DND-41 (cell line): ENCODE results near the gene SMIM31.

ENCODE experiments used
- ATAC-seq: fragments of 200-7000 bp; cut with Tn5 transposase; 3 replicates; pipeline ENCODE4 v1.9.1; 2021; ENCODE audit warnings: low read depth; ENCODE audit not compliant: insufficient read depth
- DNase-seq: peaks from one replicate; pipeline ENCODE4 v3.0.0-alpha.2; 2020
- H2AFZ ChIP-seq: 2 replicates; pipeline ENCODE4 v1.6.0; 2012; ENCODE audit warnings: low read depth, low read length
- H3K27ac ChIP-seq: 2 replicates; pipeline ENCODE4 v1.5.1; 2012; ENCODE audit warnings: low read length, inconsistent platforms
- H3K27me3 ChIP-seq: fragments of 200-600 bp; sonication (generic); 2 replicates; pipeline ENCODE4 v1.6.0; 2012; ENCODE audit warnings: low read length, mild to moderate bottlenecking, inconsistent platforms; ENCODE audit not compliant: insufficient read depth, poor library complexity
- H3K36me3 ChIP-seq: 2 replicates; pipeline ENCODE4 v1.5.1; 2012; ENCODE audit warnings: low read length, inconsistent platforms; ENCODE audit not compliant: insufficient read depth
- H3K4me1 ChIP-seq: 2 replicates; pipeline ENCODE4 v1.5.1; 2012; ENCODE audit warnings: mild to moderate bottlenecking, low read length; ENCODE audit not compliant: insufficient read depth
- H3K4me2 ChIP-seq: 2 replicates; pipeline ENCODE4 v1.6.0; 2012; ENCODE audit warnings: mild to moderate bottlenecking, moderate library complexity, low read length, inconsistent platforms; ENCODE audit not compliant: insufficient read depth
- H3K4me3 ChIP-seq, 2 experiments: fragments of 200-600 bp in 1 of 2; shearing (Covaris generic) in 1 of 2; 2 replicates each; pipeline ENCODE4 v1.5.1; 2012 to 2016; ENCODE audit warnings: inconsistent platforms in 2 of 2, low read length in 2 of 2, mild to moderate bottlenecking in 2 of 2, low read depth in 1 of 2, moderate library complexity in 1 of 2
- H3K79me2 ChIP-seq: 2 replicates; pipeline ENCODE4 v1.6.0; 2012; ENCODE audit warnings: low read length, inconsistent platforms; ENCODE audit not compliant: insufficient read depth
- H3K9ac ChIP-seq: 2 replicates; pipeline ENCODE4 v1.6.0; 2012; ENCODE audit warnings: low read depth, mild to moderate bottlenecking, inconsistent platforms, low read length, moderate library complexity
- H3K9me3 ChIP-seq: 2 replicates; pipeline ENCODE4 v1.5.1; 2012; ENCODE audit warnings: low read length, moderate library complexity, mild to moderate bottlenecking, inconsistent platforms; ENCODE audit not compliant: insufficient read depth, severe bottlenecking
- H4K20me1 ChIP-seq: 2 replicates; pipeline ENCODE4 v1.6.0; 2012; ENCODE audit warnings: low read length; ENCODE audit not compliant: insufficient read depth
- EZH2 ChIP-seq: IDR thresholded peaks from 3 replicates; pipeline ENCODE4 v1.6.1; 2012; ENCODE audit warnings: borderline replicate concordance, low read depth, mild to moderate bottlenecking, moderate library complexity, low read length, inconsistent platforms; ENCODE audit not compliant: severe bottlenecking
- TF ChIP-seq, protein P1 (sequence below): IDR thresholded peaks from 2 replicates; pipeline ENCODE4 v1.5.1; 2012; ENCODE audit warnings: borderline replicate concordance, low read length, moderate library complexity, mild to moderate bottlenecking; ENCODE audit not compliant: poor library complexity, severe bottlenecking; ENCODE audit errors: extremely low read depth

SMIM31 gene

DNA sequence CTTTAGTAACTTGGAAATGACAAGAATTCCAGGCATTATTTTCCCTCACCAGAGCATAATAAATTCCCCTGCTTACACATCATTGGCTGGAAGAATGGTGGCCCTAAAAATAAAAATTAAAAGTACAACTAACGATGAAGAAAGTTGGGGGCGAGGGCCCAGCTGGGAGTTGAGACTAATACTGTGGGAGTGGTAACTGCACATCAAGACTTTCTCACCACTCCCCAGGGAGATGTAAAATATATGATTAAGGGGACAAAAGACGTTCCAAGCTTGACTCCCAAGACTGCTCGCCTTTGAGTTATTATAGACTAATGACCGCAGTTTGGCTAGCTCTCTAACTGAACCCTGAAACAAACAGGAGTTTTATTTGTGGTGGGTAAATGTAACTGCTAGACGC, 30.0 kb downstream of the SMIM31 start:
- no peaks in the 10 kb centered on the region for H4K20me1 ChIP-seq
- no peaks in the 10 kb centered on the region for H3K79me2 ChIP-seq
- no peaks in the 10 kb centered on the region for H3K4me1 ChIP-seq
- H3K4me2 ChIP-seq = no peak overlapping the region
- no peak for TF ChIP-seq EZH2
- TF ChIP-seq, protein P1, sequence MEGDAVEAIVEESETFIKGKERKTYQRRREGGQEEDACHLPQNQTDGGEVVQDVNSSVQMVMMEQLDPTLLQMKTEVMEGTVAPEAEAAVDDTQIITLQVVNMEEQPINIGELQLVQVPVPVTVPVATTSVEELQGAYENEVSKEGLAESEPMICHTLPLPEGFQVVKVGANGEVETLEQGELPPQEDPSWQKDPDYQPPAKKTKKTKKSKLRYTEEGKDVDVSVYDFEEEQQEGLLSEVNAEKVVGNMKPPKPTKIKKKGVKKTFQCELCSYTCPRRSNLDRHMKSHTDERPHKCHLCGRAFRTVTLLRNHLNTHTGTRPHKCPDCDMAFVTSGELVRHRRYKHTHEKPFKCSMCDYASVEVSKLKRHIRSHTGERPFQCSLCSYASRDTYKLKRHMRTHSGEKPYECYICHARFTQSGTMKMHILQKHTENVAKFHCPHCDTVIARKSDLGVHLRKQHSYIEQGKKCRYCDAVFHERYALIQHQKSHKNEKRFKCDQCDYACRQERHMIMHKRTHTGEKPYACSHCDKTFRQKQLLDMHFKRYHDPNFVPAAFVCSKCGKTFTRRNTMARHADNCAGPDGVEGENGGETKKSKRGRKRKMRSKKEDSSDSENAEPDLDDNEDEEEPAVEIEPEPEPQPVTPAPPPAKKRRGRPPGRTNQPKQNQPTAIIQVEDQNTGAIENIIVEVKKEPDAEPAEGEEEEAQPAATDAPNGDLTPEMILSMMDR = no peak
- H2AFZ ChIP-seq = no peak overlapping the region
- no peaks in the 10 kb centered on the region for H3K9me3 ChIP-seq
- no peak overlapping the region for H3K4me3 ChIP-seq
- H3K9ac ChIP-seq = no peak overlapping the region
- H3K36me3 ChIP-seq = no peaks in the 10 kb centered on the region
- ATAC-seq = no peak
- no peak for DNase-seq
- H3K27ac ChIP-seq = no peak overlapping the region
- peaks cover 3% of the 10 kb centered on the region for H3K27me3 ChIP-seq

DNA sequence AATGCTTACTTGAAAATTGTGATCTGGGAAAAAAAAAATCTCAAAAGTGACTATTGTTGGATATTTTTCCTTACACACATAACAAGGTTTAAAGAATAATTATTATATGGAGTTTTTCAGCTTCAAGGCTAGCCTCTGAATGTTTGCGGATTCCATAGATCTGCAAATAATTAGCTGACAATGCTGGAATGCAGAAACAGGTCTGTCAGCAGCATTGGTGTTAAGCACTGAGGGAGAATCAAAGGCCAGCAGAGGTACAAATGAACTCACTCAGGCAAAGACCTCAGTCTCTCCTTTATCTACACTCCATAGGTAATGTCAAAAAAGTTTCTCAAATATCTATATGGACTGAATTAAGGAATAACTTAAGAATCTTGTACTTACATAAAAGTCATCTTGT, 35.1 kb downstream of the SMIM31 start:
- Histone ChIP-seq H3K27ac (no peak overlapping the region), H3K4me1 (no peaks in the 10 kb centered on the region), H3K9me3 (no peaks in the 10 kb centered on the region), H4K20me1 (no peaks in the 10 kb centered on the region), H3K27me3 (peaks cover 3% of the 10 kb centered on the region), H3K4me2 (no peak overlapping the region), H3K36me3 (no peaks in the 10 kb centered on the region), H3K4me3 (no peak overlapping the region), H3K9ac (no peak overlapping the region), H3K79me2 (no peaks in the 10 kb centered on the region), H2AFZ (no peak overlapping the region)
- TF ChIP-seq EZH2 = no peak
- TF ChIP-seq, protein P1 = no peak
- no peak for DNase-seq
- ATAC-seq = no peak

DNA sequence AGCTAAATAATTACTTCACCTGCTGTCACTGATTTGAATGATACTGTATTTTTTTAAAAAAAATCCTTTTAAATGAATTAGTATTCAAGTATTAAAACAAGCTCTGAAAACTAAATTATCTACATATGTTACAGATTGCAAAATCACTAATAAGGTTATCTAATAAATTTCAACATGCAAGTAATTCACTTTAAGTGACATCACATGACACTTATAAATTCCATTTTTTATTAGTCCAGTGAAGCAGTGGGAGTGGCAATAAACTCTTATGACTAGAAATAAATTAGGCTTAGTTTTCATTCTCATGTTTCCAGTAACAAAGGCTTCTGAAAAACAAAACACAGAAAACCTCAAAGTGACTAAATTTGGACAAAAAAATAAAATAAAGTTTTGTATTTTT, 36.3 kb downstream of the SMIM31 start:
- H3K9ac ChIP-seq = no peak overlapping the region
- TF ChIP-seq EZH2 = no peak
- TF ChIP-seq, protein P1 = no peak
- H3K27ac ChIP-seq = no peak overlapping the region
- DNase-seq (no peak), ATAC-seq (no peak)
- no peaks in the 10 kb centered on the region for H3K36me3 ChIP-seq
- no peak overlapping the region for H2AFZ ChIP-seq
- H3K9me3 ChIP-seq = no peaks in the 10 kb centered on the region
- no peak overlapping the region for H3K4me3 ChIP-seq
- no peaks in the 10 kb centered on the region for H3K4me1 ChIP-seq
- no peak overlapping the region for H3K4me2 ChIP-seq
- H3K79me2 ChIP-seq = no peaks in the 10 kb centered on the region
- H4K20me1 ChIP-seq = no peaks in the 10 kb centered on the region
- peaks cover 3% of the 10 kb centered on the region for H3K27me3 ChIP-seq

DNA sequence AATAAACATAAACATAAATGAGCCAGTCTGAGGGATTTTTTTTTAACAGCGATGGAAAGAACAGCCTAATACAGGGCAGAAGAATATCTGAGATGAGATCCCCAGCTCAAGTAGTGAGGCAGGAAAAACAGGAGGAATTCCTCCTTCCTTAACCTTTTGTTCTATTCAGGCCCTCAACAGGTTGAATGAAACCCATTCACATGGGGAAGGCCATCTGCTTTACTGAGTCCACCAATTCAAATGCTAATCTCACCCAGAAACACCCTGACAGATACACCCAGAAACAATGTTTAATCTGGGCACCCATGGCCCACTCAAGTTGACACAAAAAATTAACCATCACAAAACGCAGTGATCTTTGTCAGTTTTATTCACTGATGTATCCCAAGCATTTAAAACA, 45.5 kb downstream of the SMIM31 start:
- Histone ChIP-seq H2AFZ (no peak overlapping the region), H3K9me3 (no peaks in the 10 kb centered on the region), H3K4me3 (no peak overlapping the region), H3K79me2 (no peaks in the 10 kb centered on the region), H3K4me1 (no peaks in the 10 kb centered on the region), H3K27ac (no peak overlapping the region), H3K27me3 (no peaks in the 10 kb centered on the region), H3K4me2 (no peak overlapping the region), H3K9ac (no peak overlapping the region), H4K20me1 (no peaks in the 10 kb centered on the region), H3K36me3 (no peaks in the 10 kb centered on the region)
- ATAC-seq (no peak), DNase-seq (no peak)
- TF ChIP-seq EZH2 = no peak
- TF ChIP-seq, protein P1 = no peak
